G401 (cell line): ENCODE measurements around the gene THBS4. TPM values are rescaled to one million over a fixed set of nuclear protein-coding genes. Genes with fewer than 3 reads are reported as not detected.

Experiments
- total RNA-seq: library from RNA; depleted of rRNA; stranded (reverse); fragments of >200 nt; shearing (Covaris generic); gene quantifications from 2 replicates; pipeline ENCODE4 v1.2.3, GENCODE V29; 2014; rRNA removed

Gene THBS4
- total RNA-seq, 1 experiment from 2014 or later: 1.9 TPM

Other genes starting within 250 kb of the THBS4 start
- gene MTX3, start 44.1 kb upstream of the THBS4 start, total RNA-seq: 4.9 and 8.5 TPM in 2 replicates
- gene SERINC5, start 220.7 kb downstream of the THBS4 start, total RNA-seq: 3.1 and 6.0 TPM in 2 replicates